ENCODE data around the gene TRMT10B.

GRCh38 chr9:37752642-37753488 is 740 bp upstream of the TRMT10B start:
- TF ChIP-seq POLR2A (IDR thresholded peaks at IDR 0.05) (no peak), CTCF (IDR thresholded peaks at IDR 0.05) (no peak)

All from thyroid gland (tissue), 4 donors.